ENCODE data around the gene LAYN.

GRCh38 chr11:111513240-111513605, 27.3 kb upstream of the LAYN start:
- TF ChIP-seq CTCF (IDR thresholded peaks at IDR 0.05) = no peak
- TF ChIP-seq POLR2A (IDR thresholded peaks at IDR 0.05) = no peak
